Activated CD4-positive, alpha-beta T cell treated with anti-CD3 and anti-CD28 coated beads, Interleukin-2, amount 10 ng/mL, durations not matched to agents 24 days and 14 days (primary cell): ENCODE data around the gene NALCN. TPM values are rescaled to one million over a fixed set of nuclear protein-coding genes. Genes with fewer than 3 reads are reported as not detected.

ENCODE experiments used
- DNase-seq: peaks from one replicate; pipeline ENCODE4 v3.0.0; 2022
- H3K27ac Mint-ChIP-seq: one replicate; pipeline ENCODE4 v1.8.0; 2022; ENCODE audit warnings: mild to moderate bottlenecking, mixed read lengths
- H3K27me3 Mint-ChIP-seq: one replicate; pipeline ENCODE4 v1.8.0; 2022; ENCODE audit warnings: mixed read lengths
- H3K36me3 Mint-ChIP-seq: one replicate; pipeline ENCODE4 v1.8.0; 2022; ENCODE audit warnings: low read depth, mild to moderate bottlenecking, mixed read lengths
- H3K4me1 Mint-ChIP-seq: one replicate; pipeline ENCODE4 v1.8.0; 2021; ENCODE audit warnings: mixed read lengths
- H3K4me3 Mint-ChIP-seq: one replicate; pipeline ENCODE4 v1.8.0; 2022; ENCODE audit warnings: mild to moderate bottlenecking, moderate library complexity, mixed read lengths
- H3K9me3 Mint-ChIP-seq: one replicate; pipeline ENCODE4 v1.8.0; 2021; ENCODE audit warnings: mixed read lengths
- intact Hi-C: fragments of 100-400 bp; cut with micrococcal nuclease; formaldehyde crosslinking; loops from one replicate; pipeline ENCODE4 v1.15.1; 2023
- total RNA-seq: library from RNA; stranded (reverse); gene quantifications from 2 replicates; pipeline ENCODE4 v1.2.3, GENCODE V29; 2022

NALCN gene
- not detected in 2 replicates for total RNA-seq

DNA sequence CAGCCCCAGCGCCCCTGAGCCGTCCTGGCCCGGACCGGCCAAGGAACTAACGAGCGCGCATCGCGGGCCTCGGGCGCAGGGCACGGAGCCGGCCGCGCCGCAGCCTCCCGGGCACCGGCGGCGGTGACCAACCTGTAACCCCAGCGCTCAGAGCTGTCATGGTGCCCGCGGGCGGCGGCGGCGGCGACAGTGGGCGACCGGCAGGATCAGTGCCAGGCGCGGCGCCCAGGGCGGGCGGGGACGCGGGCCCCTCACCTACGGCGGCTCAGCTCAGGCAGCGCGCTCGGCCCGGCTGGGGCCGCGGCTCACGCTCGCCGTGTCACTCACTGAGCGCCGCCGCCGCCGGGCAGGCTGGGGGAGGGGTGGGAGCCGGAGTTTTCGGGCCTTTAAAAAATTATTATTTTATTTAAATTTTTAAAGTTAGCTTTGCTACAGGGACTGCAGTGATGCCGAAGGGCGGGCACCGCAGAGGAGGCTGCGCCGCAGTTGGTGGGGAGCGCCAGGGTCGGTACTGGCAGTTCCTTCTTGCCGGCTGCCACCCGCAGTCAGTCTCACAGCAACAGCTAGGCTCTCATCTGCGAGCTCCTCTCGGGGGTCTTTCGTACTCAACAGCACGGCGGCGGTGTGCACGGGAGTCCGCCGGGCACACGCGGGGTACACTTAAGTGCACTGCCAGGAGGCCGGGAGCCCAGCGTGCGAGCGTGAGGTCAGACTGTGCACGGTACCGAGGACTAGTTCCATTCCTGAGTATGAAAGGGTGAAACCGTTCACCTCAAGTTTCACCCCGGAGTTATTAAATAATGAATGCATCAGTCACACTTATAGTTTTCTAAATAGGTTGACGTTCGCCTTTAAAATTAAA is at the start of gene NALCN:
Gene NALCN, minus strand, starts transcription at position 328 of the 862 bp plus-strand sequence. CDS start 17,382 bp downstream, outside the sequence.
- Mint-ChIP-seq H3K4me1 (no peaks in the 10 kb centered on the region), H3K27ac (no peak within 1 kb of the TSS), H3K27me3 (peaks cover 34% of the 10 kb centered on the region), H3K9me3 (no peaks in the 10 kb centered on the region), H3K4me3 (no peak within 1 kb of the TSS), H3K36me3 (no peaks in the 10 kb centered on the region)
- intact Hi-C loops, result no loop called here
- DNase-seq, result no peak

DNA sequence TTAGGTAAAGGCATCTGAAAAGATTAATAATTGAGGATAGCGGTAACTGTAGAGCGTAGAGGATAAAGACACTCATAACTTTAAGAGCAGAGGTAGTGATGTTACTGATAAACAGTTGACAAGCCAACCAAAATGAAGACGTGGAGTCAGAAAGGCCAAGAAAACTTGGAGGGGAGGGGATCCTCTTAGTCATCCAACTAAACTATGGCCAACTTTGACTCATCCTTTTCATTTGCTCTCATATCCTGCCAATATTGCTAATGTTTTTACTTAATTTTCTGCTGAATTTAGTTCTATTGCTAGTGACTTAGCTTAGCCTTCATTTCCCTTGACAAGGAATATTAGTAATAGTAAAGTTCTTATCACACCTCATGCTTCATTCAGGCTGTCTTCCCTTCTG is 49.6 kb upstream of the NALCN start:
- intact Hi-C loops, result no loop called here

DNA sequence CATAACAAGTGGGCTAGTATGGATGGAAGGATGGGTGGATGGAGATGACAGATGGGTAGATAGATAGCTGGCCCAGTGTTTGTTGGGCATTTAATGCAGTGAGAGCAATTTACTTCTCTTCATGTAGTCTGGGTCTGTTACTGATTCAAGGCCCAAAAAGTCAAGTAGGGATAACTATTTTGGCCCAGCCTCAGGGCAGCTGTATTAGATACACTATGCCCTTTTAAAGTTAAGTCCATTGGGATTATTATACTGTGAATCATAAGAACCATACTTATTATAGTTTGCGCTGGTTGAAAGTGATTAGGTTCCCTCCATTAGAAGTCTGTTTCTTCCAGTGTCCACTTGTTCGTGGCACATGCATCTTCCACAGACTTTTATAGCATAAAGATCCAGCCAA is 40.9 kb upstream of the NALCN start:
- intact Hi-C loops, result no loop called here
- Mint-ChIP-seq H3K4me1 (no peaks in the 10 kb centered on the region), H3K27ac (no peak overlapping the region), H3K9me3 (no peaks in the 10 kb centered on the region), H3K27me3 (peaks cover 11% of the 10 kb centered on the region), H3K4me3 (no peak overlapping the region), H3K36me3 (no peaks in the 10 kb centered on the region)
- no peak for DNase-seq

More for the DNA sequence above, 49.6 kb upstream of the NALCN start:
- no peak overlapping the region for H3K27ac Mint-ChIP-seq
- H3K27me3 Mint-ChIP-seq, result no peaks in the 10 kb centered on the region
- no peaks in the 10 kb centered on the region for H3K36me3 Mint-ChIP-seq
- H3K9me3 Mint-ChIP-seq, result no peaks in the 10 kb centered on the region
- no peak for DNase-seq
- no peaks in the 10 kb centered on the region for H3K4me1 Mint-ChIP-seq
- H3K4me3 Mint-ChIP-seq, result no peak overlapping the region

DNA sequence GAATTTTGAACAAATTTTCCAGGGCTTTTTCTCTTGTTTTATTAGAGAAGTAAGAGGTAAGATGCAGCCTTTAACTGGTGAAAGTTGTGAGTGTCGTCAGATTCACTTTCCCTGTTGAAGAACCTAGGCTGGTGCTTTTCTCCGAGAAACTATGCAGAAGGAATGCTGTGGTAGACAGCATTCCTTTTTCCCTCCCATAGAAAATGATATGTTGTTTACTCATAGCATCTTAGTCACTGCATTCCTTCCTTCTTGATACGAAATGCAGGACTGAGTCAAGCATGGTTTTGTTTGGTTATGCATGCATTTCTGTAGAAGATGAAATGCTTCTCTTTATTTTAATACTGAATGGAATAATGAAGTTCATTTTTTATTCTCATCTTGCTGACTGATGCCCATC is 39.6 kb upstream of the NALCN start:
- Mint-ChIP-seq H3K36me3 (no peaks in the 10 kb centered on the region), H3K27me3 (peaks cover 13% of the 10 kb centered on the region), H3K4me3 (no peak overlapping the region), H3K4me1 (no peaks in the 10 kb centered on the region), H3K27ac (no peak overlapping the region), H3K9me3 (no peaks in the 10 kb centered on the region)
- intact Hi-C loops, result no loop called here
- DNase-seq, result no peak

DNA sequence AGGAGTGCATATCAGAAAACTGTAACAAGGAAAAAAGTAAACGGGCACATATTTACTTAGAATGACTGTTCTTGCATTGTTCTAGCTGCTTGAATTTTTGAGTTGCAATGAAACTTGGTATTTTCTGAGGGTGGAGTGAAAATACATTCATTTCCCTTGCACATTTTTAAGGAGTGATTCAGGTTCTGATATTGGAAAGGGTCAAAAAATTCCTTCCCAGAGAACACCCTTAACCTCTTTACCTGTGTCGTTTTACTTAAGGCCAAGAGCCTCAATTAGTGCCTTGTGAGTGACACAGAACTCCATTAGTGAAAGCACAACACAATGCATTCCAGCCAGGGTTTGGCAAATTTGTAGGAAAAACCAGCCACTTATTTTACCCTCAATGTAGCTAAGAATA is 38.5 kb upstream of the NALCN start:
- Mint-ChIP-seq H3K27me3 (peaks cover 13% of the 10 kb centered on the region), H3K9me3 (no peaks in the 10 kb centered on the region), H3K4me1 (no peaks in the 10 kb centered on the region), H3K4me3 (no peak overlapping the region), H3K27ac (no peak overlapping the region), H3K36me3 (no peaks in the 10 kb centered on the region)
- intact Hi-C loops, result no loop called here
- no peak for DNase-seq

DNA sequence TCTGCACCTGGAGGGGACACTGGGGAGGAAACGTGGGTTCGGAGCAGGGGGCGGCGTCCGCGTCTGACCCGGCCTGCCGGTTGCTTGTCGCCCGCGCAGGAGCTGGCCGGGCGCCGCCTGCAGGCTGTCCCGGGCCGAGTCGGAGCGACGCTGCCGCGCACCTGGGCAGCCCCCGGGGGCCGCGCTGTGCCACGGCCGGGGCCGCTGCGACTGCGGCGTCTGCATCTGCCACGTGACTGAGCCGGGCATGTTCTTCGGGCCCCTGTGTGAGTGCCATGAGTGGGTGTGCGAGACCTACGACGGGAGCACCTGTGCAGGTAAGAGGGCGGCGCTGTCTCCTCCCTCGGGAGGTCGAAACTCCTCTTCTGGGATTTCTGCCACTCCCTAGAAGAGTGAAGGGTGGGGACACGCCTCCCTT is 37.5 kb upstream of the NALCN start:
- no peak for DNase-seq
- intact Hi-C loops, result no loop called here
- H3K27ac Mint-ChIP-seq, result no peak overlapping the region
- no peaks in the 10 kb centered on the region for H3K36me3 Mint-ChIP-seq
- H3K27me3 Mint-ChIP-seq, result peaks cover 13% of the 10 kb centered on the region
- H3K9me3 Mint-ChIP-seq, result no peaks in the 10 kb centered on the region
- no peaks in the 10 kb centered on the region for H3K4me1 Mint-ChIP-seq
- no peak overlapping the region for H3K4me3 Mint-ChIP-seq

DNA sequence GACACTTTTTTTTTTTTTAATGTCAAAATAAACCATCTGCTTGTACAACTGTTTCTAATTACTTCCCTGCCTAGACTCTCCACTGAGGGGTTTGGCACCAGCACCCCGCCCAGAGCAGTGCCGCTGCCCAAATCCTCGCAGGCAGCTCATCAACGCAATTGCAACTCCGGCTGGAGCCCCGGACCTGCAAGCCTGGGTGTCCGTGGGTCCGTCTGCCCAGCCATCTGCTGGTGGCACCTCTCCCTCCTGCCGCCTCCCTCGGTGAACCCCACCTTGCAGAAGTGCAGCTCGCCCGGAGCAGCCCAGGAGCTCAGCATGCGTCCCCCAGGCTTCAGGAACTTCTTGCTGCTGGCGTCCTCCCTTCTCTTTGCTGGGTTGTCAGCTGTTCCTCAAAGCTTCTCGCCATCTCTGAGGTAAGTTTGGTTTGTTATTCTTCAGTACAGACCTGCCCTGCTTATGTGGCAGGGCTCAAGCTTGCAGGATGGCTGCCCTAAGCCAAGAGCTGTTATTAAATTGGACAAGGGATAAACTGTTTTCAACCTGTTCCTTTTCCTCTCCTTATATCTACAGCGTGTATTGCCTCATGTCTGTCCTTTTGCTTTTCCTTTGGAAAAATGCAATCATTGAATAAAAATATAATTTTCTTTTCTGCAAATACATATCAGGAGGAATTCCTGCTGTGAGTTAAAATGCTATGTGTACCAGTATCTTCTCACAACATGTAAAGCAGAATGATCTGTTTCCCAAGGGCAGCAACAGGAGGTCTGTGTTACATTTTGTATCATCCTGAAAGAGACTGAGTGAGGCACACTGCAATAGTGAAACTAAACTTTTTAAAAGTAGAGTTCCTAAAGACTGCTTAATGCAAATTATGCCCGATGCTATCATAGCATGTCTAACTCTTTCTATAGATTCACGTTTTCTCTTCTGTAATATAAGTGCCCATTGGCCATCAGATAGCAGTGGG is 36.5 kb upstream of the NALCN start, which contains the start of gene ITGBL1:
Gene ITGBL1, plus strand, starts transcription at position 157 of the 967 bp plus-strand sequence. Its CDS starts 159 bp downstream, at position 316.
- Mint-ChIP-seq H3K4me3 (peak within 1 kb of the TSS; percentile 35), H3K9me3 (no peaks in the 10 kb centered on the region), H3K36me3 (no peaks in the 10 kb centered on the region), H3K27me3 (peaks cover 13% of the 10 kb centered on the region), H3K4me1 (no peaks in the 10 kb centered on the region), H3K27ac (no peak within 1 kb of the TSS)
- DNase-seq, result no peak
- intact Hi-C loops, result no loop called here

DNA sequence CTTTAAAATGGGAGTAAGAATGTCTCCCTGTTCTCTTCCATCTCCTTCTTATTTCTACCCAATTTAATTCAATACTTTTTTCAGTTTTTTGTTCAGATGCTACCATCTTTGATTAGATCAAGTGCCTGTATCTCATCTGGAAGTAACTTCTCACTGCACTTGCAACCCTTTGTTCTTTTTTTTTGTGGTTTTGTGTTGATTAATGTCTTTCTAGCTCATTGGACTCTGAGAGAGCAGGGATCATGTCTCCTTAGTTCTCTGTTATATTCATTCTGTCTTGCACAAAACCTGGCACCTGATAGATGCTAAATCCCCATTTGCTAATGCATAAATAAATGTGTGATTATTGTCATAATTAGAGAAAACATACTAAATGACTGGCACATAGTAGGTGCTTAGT is 35.3 kb upstream of the NALCN start:
- no peak for DNase-seq
- Mint-ChIP-seq H3K9me3 (no peaks in the 10 kb centered on the region), H3K36me3 (no peaks in the 10 kb centered on the region), H3K27ac (no peak overlapping the region), H3K27me3 (peaks cover 13% of the 10 kb centered on the region), H3K4me1 (no peaks in the 10 kb centered on the region), H3K4me3 (no peak overlapping the region)
- intact Hi-C loops, result no loop called here

DNA sequence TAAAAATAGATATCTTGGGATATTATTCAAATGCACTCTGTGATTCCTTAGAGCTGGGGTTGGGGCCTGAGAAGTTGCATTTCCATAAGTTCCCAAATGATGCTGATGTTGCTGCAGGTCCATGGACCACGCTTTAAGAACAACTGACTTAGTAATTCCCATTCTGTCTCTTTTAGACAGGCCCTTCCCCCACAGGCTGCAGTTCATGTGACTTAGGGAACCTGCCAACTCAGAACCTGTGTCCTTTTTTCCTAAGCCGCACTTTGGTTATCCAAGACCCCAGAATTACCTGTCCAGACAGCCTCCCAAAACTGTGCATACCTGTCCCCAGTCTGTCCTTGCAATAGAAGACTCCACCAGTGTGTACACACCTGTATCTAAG is 34.4 kb upstream of the NALCN start:
- Mint-ChIP-seq H3K4me1 (no peaks in the 10 kb centered on the region), H3K9me3 (no peaks in the 10 kb centered on the region), H3K4me3 (no peak overlapping the region), H3K36me3 (no peaks in the 10 kb centered on the region), H3K27me3 (peaks cover 13% of the 10 kb centered on the region), H3K27ac (no peak overlapping the region)
- DNase-seq, result no peak
- intact Hi-C loops, result no loop called here

DNA sequence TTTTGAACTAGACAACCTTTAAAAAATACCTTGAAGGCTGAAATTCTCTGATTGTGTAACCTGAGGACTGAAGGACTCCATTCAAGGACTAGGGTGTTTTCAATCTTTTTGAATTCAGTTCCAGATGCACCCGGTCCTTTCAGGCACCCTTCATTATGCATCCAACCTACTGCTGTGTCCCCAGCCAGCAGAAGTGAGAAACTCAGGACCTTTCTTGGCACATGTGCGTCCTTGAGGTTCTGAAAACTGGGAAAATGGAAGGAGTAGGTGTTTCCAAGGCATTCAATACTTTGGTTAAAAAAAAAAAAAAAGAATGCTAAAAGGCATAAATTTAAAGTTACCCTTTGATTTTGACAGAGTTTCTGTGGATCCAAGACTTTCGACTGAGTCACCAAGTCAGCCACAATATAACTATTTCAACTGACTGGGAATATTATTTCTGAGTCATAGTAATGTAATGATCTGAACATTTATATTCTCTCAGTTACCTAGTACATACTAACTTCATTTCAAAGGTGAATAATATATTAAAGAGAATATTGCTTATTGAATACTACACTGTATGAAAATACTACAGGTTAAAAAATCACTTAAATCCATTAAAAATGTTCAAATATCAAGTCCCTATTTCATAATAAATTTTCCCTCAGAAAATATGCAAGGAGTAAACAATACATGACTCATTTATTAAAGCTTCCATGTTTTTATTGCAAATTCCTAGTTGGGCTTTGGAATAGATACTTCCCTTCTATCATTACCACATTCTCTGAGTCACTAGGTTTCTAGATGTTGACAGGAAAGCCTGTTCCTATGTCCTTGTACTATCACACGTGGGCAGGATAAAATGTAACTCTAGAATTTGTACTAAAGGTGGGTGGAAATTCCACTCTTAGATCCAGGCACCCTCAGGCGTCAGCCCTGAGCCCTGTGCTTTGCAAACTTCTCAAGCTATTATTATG is 33.8 kb upstream of the NALCN start:
- no peaks in the 10 kb centered on the region for H3K9me3 Mint-ChIP-seq
- no peak for DNase-seq
- intact Hi-C loops, result no loop called here
- H3K4me1 Mint-ChIP-seq, result no peaks in the 10 kb centered on the region
- no peak overlapping the region for H3K27ac Mint-ChIP-seq
- no peak overlapping the region for H3K4me3 Mint-ChIP-seq
- H3K27me3 Mint-ChIP-seq, result peaks cover 13% of the 10 kb centered on the region
- no peaks in the 10 kb centered on the region for H3K36me3 Mint-ChIP-seq

DNA sequence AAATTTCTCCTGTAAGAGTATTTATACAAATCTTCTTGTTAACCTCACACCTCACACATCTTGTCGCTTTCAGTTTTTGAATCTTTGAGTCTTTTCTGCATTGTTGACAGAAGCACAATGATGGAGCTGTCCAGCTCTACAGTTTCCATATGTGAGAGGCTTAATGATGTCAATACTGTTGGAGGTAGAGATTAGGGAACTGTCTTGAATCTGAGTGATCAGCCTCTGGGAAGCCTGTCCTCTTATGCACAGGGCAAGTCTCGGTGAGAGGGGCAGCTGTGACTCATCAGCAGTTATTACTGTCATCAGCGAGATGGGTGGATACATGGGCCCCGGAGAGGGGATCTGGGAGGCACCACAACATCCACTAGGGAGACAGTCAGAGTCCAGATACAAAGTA is 31.5 kb upstream of the NALCN start:
- intact Hi-C loops, result no loop called here
- DNase-seq, result no peak
- Mint-ChIP-seq H3K27me3 (peaks cover 5% of the 10 kb centered on the region), H3K27ac (no peak overlapping the region), H3K9me3 (no peaks in the 10 kb centered on the region), H3K36me3 (no peaks in the 10 kb centered on the region), H3K4me3 (no peak overlapping the region), H3K4me1 (no peaks in the 10 kb centered on the region)

DNA sequence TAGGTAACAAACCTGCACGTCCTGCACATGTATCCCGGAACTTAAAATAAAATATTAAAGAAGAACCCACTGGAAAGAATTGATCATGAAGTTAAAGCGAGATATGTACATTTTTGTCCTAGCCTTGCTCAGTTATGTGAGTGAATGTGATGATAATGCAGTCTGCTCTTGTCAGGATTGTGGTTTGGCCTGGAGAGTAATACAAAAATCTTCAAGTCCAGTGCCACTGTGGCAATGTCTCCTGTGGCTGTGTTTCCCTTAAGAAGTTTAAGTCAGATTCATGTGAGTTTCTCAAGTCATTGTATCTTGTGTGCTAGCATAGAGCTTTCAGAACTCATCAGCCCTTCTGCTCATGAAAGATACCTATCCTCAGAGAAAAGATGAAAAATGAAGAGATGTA is 18.2 kb upstream of the NALCN start:
- Mint-ChIP-seq H3K9me3 (no peaks in the 10 kb centered on the region), H3K36me3 (no peaks in the 10 kb centered on the region), H3K4me1 (no peaks in the 10 kb centered on the region), H3K27me3 (peaks cover 2% of the 10 kb centered on the region), H3K27ac (no peak overlapping the region), H3K4me3 (no peak overlapping the region)
- intact Hi-C loops, result no loop called here
- DNase-seq, result no peak

DNA sequence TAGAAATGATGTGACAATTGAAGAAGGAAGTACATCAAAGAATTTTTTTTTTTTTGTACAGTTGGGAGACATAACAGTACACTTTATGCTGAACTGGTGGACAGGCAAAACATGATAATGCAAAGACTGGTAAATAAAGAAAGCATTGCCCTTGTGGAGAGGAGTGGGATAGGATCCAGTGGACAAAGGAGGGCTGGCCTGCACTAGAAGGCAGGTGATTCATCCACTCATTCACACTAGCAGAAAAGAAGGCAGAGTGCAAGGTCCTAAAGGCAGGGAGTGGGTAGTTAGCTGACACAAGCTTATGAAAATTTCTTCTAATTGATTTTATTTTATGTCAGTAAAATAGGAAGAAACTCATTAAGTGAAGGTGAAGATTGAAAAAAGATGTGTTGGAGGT is 17.6 kb upstream of the NALCN start:
- intact Hi-C loops, result no loop called here
- Mint-ChIP-seq H3K27ac (no peak overlapping the region), H3K36me3 (no peaks in the 10 kb centered on the region), H3K4me3 (no peak overlapping the region), H3K4me1 (no peaks in the 10 kb centered on the region), H3K27me3 (peaks cover 2% of the 10 kb centered on the region), H3K9me3 (no peaks in the 10 kb centered on the region)
- no peak for DNase-seq
